Gastrocnemius medialis (tissue), 4 donors: ENCODE data around the gene STK38. TPM values are rescaled to one million over a fixed set of nuclear protein-coding genes. Genes with fewer than 3 reads are reported as not detected.
"Not testable (repeated sequence)": the region's sequence is repeated elsewhere in the genome, so short reads cannot be mapped to it uniquely, and the experiment has no call there.

ENCODE experiments used
- ATAC-seq, 2 donors: fragments of 150-250 bp; one replicate each; pipeline ENCODE4 v1.9.1; 2016
- DNase-seq, 2 donors: peaks; one replicate each; pipeline ENCODE4 v3.0.0-alpha.2; 2019
- H3K27ac ChIP-seq, 4 donors: fragments of 200-600 bp; sonication (generic); 1 replicate in 1 of 4; 2 replicates in 3 of 4; pipeline ENCODE4 v1.5.1; 2016 to 2018; ENCODE audit warnings: mild to moderate bottlenecking in 2 of 4, moderate library complexity in 1 of 4
- H3K27me3 ChIP-seq, 3 donors: fragments of 200-600 bp; sonication (generic) in 2 of 3; 1 replicate in 1 of 3; 2 replicates in 2 of 3; pipeline versions ENCODE4 v1.5.1 to v1.6.0; 2016 to 2019; ENCODE audit warnings: mild to moderate bottlenecking in 1 of 3, moderate library complexity in 1 of 3
- H3K36me3 ChIP-seq, 2 donors: fragments of 200-600 bp; sonication (generic) in 1 of 2; one replicate each; pipeline ENCODE4 v1.5.1; 2017 to 2018
- H3K4me1 ChIP-seq, 2 donors: fragments of 200-600 bp; sonication (generic) in 1 of 2; one replicate each; pipeline ENCODE4 v1.5.1; 2016 to 2017; ENCODE audit warnings: mild to moderate bottlenecking in 2 of 2
- H3K4me3 ChIP-seq, 4 donors: fragments of 200-600 bp; sonication (generic) in 3 of 4; 1 replicate in 1 of 4; 2 replicates in 3 of 4; pipeline ENCODE4 v1.5.1; 2016 to 2019; ENCODE audit warnings: mild to moderate bottlenecking in 2 of 4
- H3K9me3 ChIP-seq, 3 donors: fragments of 200-600 bp; sonication (generic) in 2 of 3; 1 replicate in 1 of 3; 2 replicates in 2 of 3; pipeline ENCODE4 v1.5.1; 2016 to 2019
- POLR2A ChIP-seq, 2 donors: fragments of 450-650 bp; IDR thresholded peaks; one replicate each; pipeline ENCODE4 v1.6.1; 2017; ENCODE audit warnings: antibody characterized with exemption in 2 of 2, mild to moderate bottlenecking in 2 of 2, moderate library complexity in 2 of 2
- in situ Hi-C, 4 donors: fragments of 200-750 bp; cut with MboI; loops; one replicate each; pipeline versions ENCODE4 v1.15.0 to v1.8.0; 2017; ENCODE audit warnings: low sequenced_read_pairs in 4 of 4
- intact Hi-C: fragments of 100-400 bp; cut with DNase I; formaldehyde crosslinking; loops from one replicate; pipeline ENCODE4 v1.15.1; 2023; ENCODE audit warnings: low total_unique reads
- total RNA-seq, 4 donors: library from RNA; depleted of rRNA; stranded (reverse); fragments of >200 nt; gene quantifications; one replicate each; pipeline versions ENCODE4 v1.1.0 to v1.2.3, GENCODE V29; 2016
- TF ChIP-seq, protein P1 (sequence below), 5 experiments: fragments of 450-650 bp in 3 of 5; fragments of 200-600 bp in 2 of 5; sonication (generic) in 2 of 5; IDR thresholded peaks in 4 of 5; conservative IDR thresholded peaks in 1 of 5; 1 replicate in 4 of 5; 2 replicates in 1 of 5; pipeline ENCODE4 v1.5.1; 2016 to 2019; ENCODE audit warnings: antibody characterized with exemption in 5 of 5, mild to moderate bottlenecking in 3 of 5, moderate library complexity in 3 of 5

STK38 gene
- total RNA-seq, 4 donors from 2014 or later: 10.8 to 14.8 (median 12.7) TPM

DNA sequence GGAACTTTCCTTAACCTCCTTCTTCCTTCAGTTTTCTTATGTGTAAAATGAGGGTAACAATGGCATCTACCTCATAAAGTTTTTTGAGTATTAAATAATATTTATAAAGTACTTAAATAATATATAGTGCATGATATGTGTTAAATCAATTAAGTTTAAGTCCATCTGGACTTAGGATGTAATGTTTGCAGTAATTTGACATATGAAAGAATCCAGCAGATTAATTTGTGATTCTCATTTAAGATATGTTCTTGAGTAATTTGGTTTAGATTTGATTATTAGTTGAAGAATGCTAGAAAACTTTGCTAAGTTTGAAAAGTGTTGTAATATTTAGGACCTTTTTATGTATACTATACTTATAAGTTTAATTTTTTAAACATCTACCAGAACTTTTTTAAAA is 86.4 kb downstream of the STK38 start:
- Histone ChIP-seq H3K9me3 (no peaks in the 10 kb centered on the region), H3K27me3 (no peaks in the 10 kb centered on the region), H3K4me1 (peaks cover 9 to 13% of the 10 kb centered on the region in 2 donors), H3K27ac (no peak overlapping the region), H3K4me3 (no peak overlapping the region), H3K36me3 (no peaks in the 10 kb centered on the region)
- DNase-seq: no peak
- TF ChIP-seq, protein P1, sequence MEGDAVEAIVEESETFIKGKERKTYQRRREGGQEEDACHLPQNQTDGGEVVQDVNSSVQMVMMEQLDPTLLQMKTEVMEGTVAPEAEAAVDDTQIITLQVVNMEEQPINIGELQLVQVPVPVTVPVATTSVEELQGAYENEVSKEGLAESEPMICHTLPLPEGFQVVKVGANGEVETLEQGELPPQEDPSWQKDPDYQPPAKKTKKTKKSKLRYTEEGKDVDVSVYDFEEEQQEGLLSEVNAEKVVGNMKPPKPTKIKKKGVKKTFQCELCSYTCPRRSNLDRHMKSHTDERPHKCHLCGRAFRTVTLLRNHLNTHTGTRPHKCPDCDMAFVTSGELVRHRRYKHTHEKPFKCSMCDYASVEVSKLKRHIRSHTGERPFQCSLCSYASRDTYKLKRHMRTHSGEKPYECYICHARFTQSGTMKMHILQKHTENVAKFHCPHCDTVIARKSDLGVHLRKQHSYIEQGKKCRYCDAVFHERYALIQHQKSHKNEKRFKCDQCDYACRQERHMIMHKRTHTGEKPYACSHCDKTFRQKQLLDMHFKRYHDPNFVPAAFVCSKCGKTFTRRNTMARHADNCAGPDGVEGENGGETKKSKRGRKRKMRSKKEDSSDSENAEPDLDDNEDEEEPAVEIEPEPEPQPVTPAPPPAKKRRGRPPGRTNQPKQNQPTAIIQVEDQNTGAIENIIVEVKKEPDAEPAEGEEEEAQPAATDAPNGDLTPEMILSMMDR (IDR thresholded peaks at IDR 0.05 in 4 of 5, conservative IDR thresholded peaks at IDR 0.05 in 1 of 5): no peak
- TF ChIP-seq POLR2A (IDR thresholded peaks at IDR 0.05): no peak
- ATAC-seq: no peak
- in situ Hi-C loops: no loop called here
- intact Hi-C loops: no loop called here

DNA sequence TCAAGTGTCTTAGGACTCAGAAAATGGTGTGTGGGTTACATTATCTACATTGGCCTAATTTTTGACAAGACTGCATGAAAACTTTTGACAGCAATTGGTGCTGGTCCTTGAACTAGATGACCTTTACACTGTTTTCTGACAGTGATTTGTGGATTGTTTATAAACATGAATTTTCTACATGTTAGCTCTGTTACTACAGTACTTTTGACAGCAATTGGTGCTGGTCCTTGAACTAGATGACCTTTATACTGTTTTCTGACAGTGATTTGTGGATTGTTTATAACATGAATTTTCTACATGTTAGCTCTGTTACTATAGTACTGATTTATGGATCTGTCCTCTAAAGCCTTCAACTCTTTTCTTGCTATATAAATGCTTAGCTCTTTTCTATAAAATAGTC is 87.8 kb downstream of the STK38 start:
- ATAC-seq (no peak), DNase-seq (no peak)
- TF ChIP-seq, protein P1 (IDR thresholded peaks at IDR 0.05 in 4 of 5, conservative IDR thresholded peaks at IDR 0.05 in 1 of 5): no peak
- no peak for TF ChIP-seq POLR2A (IDR thresholded peaks at IDR 0.05)
- Histone ChIP-seq H3K27ac (no peak overlapping the region), H3K36me3 (no peaks in the 10 kb centered on the region), H3K9me3 (no peaks in the 10 kb centered on the region), H3K4me1 (peaks cover 13 to 16% of the 10 kb centered on the region in 2 donors), H3K27me3 (no peaks in the 10 kb centered on the region), H3K4me3 (no peak overlapping the region)
- in situ Hi-C loops: no loop called here
- intact Hi-C loops: no loop called here

DNA sequence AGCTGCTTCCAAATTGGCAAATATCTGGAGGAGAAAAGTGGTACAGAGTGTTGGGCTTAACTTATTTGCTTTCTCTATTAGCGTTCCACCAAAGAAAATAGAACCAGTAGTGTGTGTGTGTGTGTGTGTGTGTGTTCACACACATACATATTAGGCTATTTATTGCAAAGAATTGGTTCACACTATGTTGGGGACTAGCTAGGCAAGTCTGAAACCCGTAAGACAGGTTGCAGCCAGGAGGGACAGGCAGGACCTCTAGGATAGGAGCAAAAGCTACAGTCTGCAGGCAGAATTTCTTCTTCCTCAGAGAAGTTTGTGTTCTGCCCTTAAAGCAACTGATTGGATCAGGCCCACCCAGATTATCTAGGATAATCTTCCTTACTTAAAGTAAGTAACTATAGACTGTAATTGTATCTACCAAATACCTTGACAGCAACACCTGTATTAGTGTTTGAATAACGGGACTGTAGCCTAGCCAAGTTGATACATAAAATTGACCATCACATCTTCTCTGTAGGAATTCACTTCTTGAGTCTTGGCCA is 91.7 kb downstream of the STK38 start:
- Histone ChIP-seq H3K9me3 (no peaks in the 10 kb centered on the region), H3K27me3 (no peaks in the 10 kb centered on the region), H3K36me3 (peaks cover 0 to 7% of the 10 kb centered on the region in 2 donors), H3K4me3 (no peak overlapping the region), H3K4me1 (peaks cover 8 to 16% of the 10 kb centered on the region in 2 donors), H3K27ac (no peak overlapping the region)
- intact Hi-C loops: no loop called here
- in situ Hi-C loops: no loop called here
- DNase-seq (no peak), ATAC-seq (no peak)
- no peak for TF ChIP-seq POLR2A (IDR thresholded peaks at IDR 0.05)
- TF ChIP-seq, protein P1 (IDR thresholded peaks at IDR 0.05 in 4 of 5, conservative IDR thresholded peaks at IDR 0.05 in 1 of 5): no peak

DNA sequence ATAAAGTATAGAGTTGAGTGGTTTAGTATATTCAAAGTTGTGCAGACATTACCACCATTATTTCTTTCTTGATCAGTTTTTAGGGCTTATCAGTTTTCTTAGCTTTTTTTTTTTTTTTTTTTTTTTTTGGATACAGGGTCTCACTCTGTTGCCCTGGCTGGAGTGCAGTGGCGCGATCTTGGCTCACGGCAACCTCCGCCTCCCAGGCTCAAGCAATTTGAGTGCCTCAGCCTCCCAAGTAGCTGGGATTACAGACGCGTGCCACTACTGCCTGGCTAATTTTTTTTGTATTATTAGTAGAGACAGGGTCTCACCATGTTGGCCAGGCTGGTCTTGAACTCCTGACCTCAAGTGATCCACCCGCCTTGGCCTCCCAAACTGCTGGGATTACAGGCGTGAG is 94.4 kb downstream of the STK38 start:
- H3K27me3 ChIP-seq, H3K4me1 ChIP-seq, intact Hi-C loops, H3K27ac ChIP-seq, DNase-seq, H3K4me3 ChIP-seq, in situ Hi-C loops, ATAC-seq, H3K9me3 ChIP-seq: not testable (repeated sequence)
- H3K36me3 ChIP-seq: peaks cover 0 to 16% of the 10 kb centered on the region in 2 donors

DNA sequence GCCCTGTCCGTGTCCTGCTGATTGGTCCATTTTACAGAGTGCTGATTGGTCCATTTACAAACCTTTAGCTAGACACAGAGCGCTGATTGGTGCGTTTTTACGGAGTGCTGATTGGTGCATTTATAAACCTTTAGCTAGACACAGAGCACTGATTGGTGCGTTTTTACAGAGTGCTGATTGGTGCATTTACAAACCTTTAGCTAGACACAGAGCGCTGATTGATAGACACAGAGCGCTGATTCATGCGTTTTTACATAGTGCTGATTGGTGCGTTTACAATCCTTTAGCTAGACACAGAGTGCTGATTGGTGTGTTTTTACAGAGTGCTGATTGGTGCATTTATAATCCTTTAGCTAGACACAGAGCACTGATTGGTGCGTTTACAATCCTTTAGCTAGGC is 98.1 kb downstream of the STK38 start:
- not testable (repeated sequence) for DNase-seq, H3K4me3 ChIP-seq, ATAC-seq, H3K27ac ChIP-seq, H3K9me3 ChIP-seq, H3K27me3 ChIP-seq
- intact Hi-C loops: loop anchor here (10.0 kb wide), 1 partner anchor 306 kb away; no protein-coding TSS in a partner anchor
- Histone ChIP-seq H3K36me3 (peaks cover 0 to 16% of the 10 kb centered on the region in 2 donors), H3K4me1 (peaks cover 15 to 16% of the 10 kb centered on the region in 2 donors)
- in situ Hi-C loops: loop anchor here in 2 of 4 donors (25.0 kb wide), 2 partner anchors 138 to 238 kb away; partner anchors contain the start of genes CDKN1A (in 1 of the 2), RAB44 (in 1 of the 2) and SRSF3 (in 1 of the 2)
